Regular cardiac myocyte (primary cell): ENCODE data around the gene LY6G6D. TPM values are rescaled to one million over a fixed set of nuclear protein-coding genes. Genes with fewer than 3 reads are reported as not detected.

Experiments used
- total RNA-seq: library from RNA; depleted of rRNA; stranded (reverse); fragments of >200 nt; gene quantifications from 2 replicates; pipeline ENCODE4 v1.2.3, GENCODE V29; 2014

The LY6G6D gene, protein sequence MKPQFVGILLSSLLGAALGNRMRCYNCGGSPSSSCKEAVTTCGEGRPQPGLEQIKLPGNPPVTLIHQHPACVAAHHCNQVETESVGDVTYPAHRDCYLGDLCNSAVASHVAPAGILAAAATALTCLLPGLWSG
- total RNA-seq, result not detected in 2 replicates

GRCh38 chr6:31715022-31715958 lies at the start of gene LY6G6D:
Gene LY6G6D (plus strand): TSS chr6:31715348. CDS start chr6:31715356, 8 bp downstream.

DNA sequence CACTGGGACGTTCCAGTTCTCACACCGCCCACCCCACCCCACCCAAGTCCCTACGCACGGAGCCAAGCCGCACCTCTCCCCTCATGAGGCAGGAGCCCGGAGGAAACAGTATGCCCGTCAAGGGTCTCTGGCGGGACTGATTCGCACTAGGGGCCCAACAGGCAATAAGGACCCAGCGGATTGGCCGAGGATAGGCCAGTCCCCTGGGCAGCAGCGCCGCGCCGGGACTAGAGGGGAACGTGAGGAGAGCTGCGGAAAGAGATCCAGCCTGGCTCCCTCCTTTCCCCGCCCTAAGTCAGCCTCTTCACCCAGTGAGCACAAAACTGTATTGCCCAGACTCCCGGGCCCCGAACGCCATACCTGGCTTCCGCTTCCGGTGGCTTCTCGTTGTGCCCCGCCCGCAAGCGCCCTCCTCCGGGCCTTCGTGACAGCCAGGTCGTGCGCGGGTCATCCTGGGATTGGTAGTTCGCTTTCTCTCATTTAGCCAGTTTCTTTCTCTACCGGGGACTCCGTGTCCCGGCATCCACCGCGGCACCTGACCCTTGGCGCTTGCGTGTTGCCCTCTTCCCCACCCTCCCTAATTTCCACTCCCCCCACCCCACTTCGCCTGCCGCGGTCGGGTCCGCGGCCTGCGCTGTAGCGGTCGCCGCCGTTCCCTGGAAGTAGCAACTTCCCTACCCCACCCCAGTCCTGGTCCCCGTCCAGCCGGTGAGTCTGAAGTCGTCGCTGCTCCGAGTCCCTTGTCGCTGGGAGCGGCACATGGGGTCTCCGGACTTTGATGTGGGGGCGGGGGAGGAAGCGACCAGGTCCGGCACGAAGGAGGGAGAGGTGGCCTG lies 49.4 kb upstream of the LY6G6D start, which contains the start of gene CSNK2B:
Gene CSNK2B, plus strand, starts transcription at position 580 of the 836 bp plus-strand sequence. CDS start 752 bp downstream, outside the sequence.

GRCh38 chr6:31669676-31670075 lies 45.5 kb upstream of the LY6G6D start, which contains the start of gene LY6G5B:
Gene LY6G5B (plus strand): TSS chr6:31669976. CDS start chr6:31670951, 975 bp downstream.

GRCh38 chr6:31680226-31681134 lies 34.7 kb upstream of the LY6G6D start, which contains the start of gene LY6G5C:
Gene LY6G5C (minus strand): TSS chr6:31681067. CDS start chr6:31680373, 694 bp downstream.

GRCh38 chr6:31702819-31703716 lies 12.1 kb upstream of the LY6G6D start, which contains the start of gene ABHD16A:
Gene ABHD16A (minus strand): TSS chr6:31703324. CDS start chr6:31703281, 43 bp downstream.

DNA sequence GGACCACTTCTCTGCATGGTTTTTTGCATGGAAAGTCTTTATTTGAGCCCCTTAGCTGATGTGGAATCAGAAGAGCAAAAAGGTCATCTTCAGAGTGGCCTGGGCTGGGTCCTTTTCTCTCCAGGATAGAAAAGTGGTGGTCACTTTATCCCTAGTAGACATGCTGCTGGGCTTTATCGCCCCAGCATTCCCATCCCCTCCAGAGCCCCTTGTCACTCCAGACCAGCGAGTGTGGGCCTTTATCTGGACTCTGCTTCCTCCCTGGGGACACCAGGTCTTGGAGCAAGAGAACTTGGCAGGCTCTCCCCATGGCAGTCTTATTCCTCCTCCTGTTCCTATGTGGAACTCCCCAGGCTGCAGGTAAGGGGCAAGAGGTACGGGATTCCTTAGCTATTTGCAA lies 8.5 kb upstream of the LY6G6D start, which contains the start of gene LY6G6F:
Gene LY6G6F, plus strand, starts transcription at position 268 of the 400 bp plus-strand sequence. Its CDS starts 41 bp downstream, at position 309.

DNA sequence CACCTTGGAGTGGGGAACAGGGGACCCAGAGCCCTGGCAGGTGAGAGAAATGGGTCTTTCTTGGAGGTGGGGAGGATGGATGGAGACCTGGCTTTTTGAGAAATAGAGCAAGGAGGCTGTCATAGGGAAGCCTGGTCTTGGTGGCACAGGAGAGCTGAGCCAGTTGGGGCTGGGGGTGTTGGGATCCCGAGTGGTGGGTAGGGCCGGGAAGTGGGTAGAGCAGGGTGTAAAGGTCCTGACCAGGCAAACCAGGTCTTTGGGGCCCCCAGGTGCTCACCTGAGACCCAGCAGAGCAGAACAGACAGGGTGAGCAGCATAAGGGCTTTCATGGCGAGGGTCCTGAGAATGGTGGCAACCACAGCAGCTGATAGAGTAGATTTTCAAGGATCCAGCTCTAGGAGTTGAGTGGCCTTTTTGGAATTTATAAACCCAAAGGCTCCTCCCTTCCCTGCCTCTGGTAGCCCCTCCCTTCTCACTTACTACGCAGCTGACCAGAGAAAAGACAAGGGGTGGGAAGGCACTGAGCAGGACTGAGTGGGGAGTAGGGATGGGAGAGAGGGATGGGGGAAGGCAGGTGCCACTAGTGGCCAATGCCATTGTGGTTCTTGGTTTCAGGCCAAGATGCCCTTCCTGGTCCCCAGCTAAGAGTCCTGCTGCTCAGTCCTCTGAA lies 6.3 kb downstream of the LY6G6D start, which contains the start of gene LY6G6C:
Gene LY6G6C, minus strand, starts transcription at position 396 of the 670 bp plus-strand sequence. Its CDS starts 67 bp downstream, at position 329.

DNA sequence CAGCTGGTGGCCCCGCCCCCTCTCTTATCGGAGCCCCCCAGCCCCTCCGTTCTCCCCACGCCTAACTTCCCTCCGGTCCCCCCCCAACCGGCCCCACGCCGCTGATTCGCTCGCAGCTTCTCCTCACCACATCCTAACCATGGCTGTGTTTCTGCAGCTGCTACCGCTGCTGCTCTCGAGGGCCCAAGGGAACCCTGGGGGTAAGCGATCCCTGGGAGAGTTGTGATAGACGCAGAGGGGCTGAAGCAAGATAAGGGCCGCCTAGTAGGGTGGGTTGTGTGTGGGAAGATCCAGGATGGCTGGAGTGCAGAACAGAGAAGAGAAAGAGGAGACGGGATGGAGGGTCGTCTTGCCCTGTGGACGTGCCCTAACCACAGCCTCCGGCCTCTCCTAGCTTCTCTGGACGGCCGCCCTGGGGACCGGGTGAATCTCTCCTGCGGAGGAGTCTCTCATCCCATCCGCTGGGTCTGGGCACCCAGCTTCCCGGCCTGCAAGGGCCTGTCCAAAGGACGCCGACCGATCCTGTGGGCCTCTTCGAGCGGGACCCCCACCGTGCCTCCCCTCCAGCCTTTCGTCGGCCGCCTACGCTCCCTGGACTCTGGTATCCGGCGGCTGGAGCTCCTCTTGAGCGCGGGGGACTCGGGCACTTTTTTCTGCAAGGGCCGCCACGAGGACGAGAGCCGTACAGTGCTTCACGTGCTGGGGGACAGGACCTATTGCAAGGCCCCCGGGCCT lies 8.3 kb downstream of the LY6G6D start, which contains the start of gene MPIG6B:
Gene MPIG6B, plus strand, starts transcription at position 129 of the 735 bp plus-strand sequence. Its CDS starts 11 bp downstream, at position 140.

DNA sequence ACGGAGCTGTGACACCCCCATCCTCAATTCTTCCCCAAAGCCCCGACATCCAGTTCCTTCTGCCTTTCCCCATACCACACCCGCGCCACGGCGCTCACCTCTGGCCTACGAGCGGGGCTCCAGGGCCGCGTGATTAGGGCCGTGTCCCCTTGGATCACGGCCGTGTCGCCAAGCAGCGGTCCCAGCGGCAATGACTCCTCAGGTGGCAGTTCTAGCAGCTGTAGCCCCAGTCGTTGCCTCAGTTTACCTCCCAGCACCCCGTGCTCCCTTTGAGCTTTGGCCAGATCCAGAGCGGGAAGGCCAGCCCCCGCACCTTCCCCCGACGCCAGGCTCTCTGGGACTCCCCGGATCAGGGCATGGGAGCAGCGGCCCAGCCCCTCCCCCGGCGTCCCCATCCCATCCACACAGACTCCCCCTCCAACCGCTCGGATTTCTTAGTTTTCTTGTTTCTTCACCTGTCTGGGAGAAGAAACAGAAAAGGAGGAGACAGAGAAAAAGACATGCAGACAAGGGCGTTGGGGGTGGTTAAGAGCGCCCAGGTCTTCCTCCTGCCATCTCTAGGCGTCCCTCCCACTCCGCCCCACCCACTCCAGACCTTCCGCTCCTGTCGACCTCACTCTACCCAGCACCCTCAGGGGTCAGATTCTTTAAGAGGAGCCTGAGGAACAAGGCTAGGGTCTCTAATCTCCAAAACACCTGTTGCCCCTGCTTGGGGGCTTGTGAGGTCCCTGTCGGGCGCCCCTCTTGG lies 13.8 kb downstream of the LY6G6D start, which contains the start of gene DDAH2:
Gene DDAH2, minus strand, starts transcription at position 533 of the 748 bp plus-strand sequence. Its CDS starts 138 bp downstream, at position 395.

GRCh38 chr6:31736021-31736767 lies 21.0 kb downstream of the LY6G6D start, which contains the start of gene CLIC1:
Gene CLIC1 (minus strand): TSS chr6:31736530. CDS start chr6:31736300, 230 bp downstream.

GRCh38 chr6:31739639-31740396 lies 24.7 kb downstream of the LY6G6D start, which contains the start of gene MSH5:
Gene MSH5 (plus strand): TSS chr6:31740005. CDS start chr6:31740467, 462 bp downstream.

GRCh38 chr6:31762356-31762755 lies 47.2 kb downstream of the LY6G6D start, which contains the start of gene SAPCD1:
Gene SAPCD1 (plus strand): TSS chr6:31762656. CDS start chr6:31763055, 399 bp downstream.

